NT2/D1 (cell line): ENCODE data around the gene INTS4.

Experiments
- SUZ12 ChIP-seq: IDR thresholded peaks from 2 replicates; pipeline ENCODE4 v1.6.1; 2011; ENCODE audit not compliant: insufficient read length, insufficient read depth; ENCODE audit errors: extremely low read depth
- YY1 ChIP-seq: IDR thresholded peaks from 2 replicates; pipeline ENCODE4 v1.6.1; 2011; ENCODE audit not compliant: insufficient read length, insufficient read depth
- ZNF274 ChIP-seq: IDR thresholded peaks from 2 replicates; pipeline ENCODE4 v1.6.1; 2011; ENCODE audit warnings: mild to moderate bottlenecking, low read depth, low read length

DNA sequence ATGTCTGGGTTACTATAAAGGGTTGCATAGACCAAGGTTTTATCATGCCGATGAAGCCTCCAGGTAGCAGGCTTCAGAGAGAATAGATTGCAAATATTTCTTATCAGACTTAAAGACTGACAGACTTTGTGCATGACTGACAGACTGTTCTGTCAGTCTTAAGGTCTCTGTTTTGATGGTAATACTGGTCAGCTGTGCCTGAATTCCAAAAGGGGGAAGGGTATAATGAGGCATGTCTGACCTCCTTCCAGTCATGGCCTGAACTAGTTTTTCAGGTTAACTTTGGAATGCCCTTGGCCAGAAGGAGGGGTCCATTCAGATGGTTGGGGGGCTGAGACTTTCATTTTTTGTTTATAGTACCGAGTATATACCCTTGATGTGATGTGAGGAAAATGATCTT is 33.3 kb upstream of the INTS4 start:
- TF ChIP-seq YY1 (no peak), SUZ12 (no peak), ZNF274 (no peak)
